Type B pancreatic cell (in vitro differentiated cells): ENCODE results near the gene ANKH. TPM values are rescaled to one million over a fixed set of nuclear protein-coding genes. Genes with fewer than 3 reads are reported as not detected.

Source experiments
- DNase-seq: peaks from one replicate; pipeline ENCODE4 v3.0.0; 2021; ENCODE audit warnings: mixed read lengths; ENCODE audit not compliant: unreplicated experiment; ENCODE audit errors: extremely low spot score
- H3K27ac Mint-ChIP-seq: 2 replicates; pipeline ENCODE4 v1.8.0; 2021; ENCODE audit warnings: mild to moderate bottlenecking, mixed read lengths
- H3K27me3 Mint-ChIP-seq: 2 replicates; pipeline ENCODE4 v1.8.0; 2021; ENCODE audit warnings: mixed read lengths
- H3K36me3 Mint-ChIP-seq: 2 replicates; pipeline ENCODE4 v1.8.0; 2021; ENCODE audit warnings: mixed read lengths
- H3K4me1 Mint-ChIP-seq: one replicate; pipeline ENCODE4 v1.8.0; 2021; ENCODE audit warnings: mixed read lengths; ENCODE audit not compliant: unreplicated experiment
- H3K4me3 Mint-ChIP-seq: 2 replicates; pipeline ENCODE4 v1.8.0; 2021; ENCODE audit warnings: mild to moderate bottlenecking, mixed read lengths
- H3K9me3 Mint-ChIP-seq: 2 replicates; pipeline ENCODE4 v1.8.0; 2021; ENCODE audit warnings: mixed read lengths
- CTCF ChIP-seq: fragments of 200-600 bp; sonication (generic); conservative IDR thresholded peaks from 2 replicates; pipeline ENCODE4 v1.5.0; 2021; ENCODE audit warnings: antibody characterized with exemption, mild to moderate bottlenecking
- total RNA-seq: library from RNA; stranded (reverse); gene quantifications from 2 replicates; pipeline ENCODE4 v1.2.1, GENCODE V29; 2021; ENCODE audit warnings: low replicate concordance

ANKH gene
- total RNA-seq, 1 donor from 2014 or later, result 41.1 TPM

GRCh38 chr5:14853685-14854084 is 17.9 kb downstream of the ANKH start:
- DNase-seq, result no peak
- peaks cover 46% of the 10 kb centered on the region for H3K4me1 Mint-ChIP-seq
- no peak overlapping the region for H3K4me3 Mint-ChIP-seq
- peaks cover 10% of the 10 kb centered on the region for H3K36me3 Mint-ChIP-seq
- TF ChIP-seq CTCF, result no peak
- H3K27me3 Mint-ChIP-seq, result no peaks in the 10 kb centered on the region
- H3K9me3 Mint-ChIP-seq, result peaks cover 5% of the 10 kb centered on the region
- H3K27ac Mint-ChIP-seq, result no peak overlapping the region

- TF ChIP-seq CTCF, result no peak
- H3K27me3 Mint-ChIP-seq, result no peaks in the 10 kb centered on the region
- H3K9me3 Mint-ChIP-seq, result peaks cover 5% of the 10 kb centered on the region
- no peak overlapping the region for H3K27ac Mint-ChIP-seq
- H3K4me1 Mint-ChIP-seq, result peaks cover 46% of the 10 kb centered on the region
- H3K4me3 Mint-ChIP-seq, result no peak overlapping the region
- DNase-seq, result no peak
- peaks cover 10% of the 10 kb centered on the region for H3K36me3 Mint-ChIP-seq
Observed at GRCh38 chr5:14852779-14853178, 18.8 kb downstream of the ANKH start.

DNA sequence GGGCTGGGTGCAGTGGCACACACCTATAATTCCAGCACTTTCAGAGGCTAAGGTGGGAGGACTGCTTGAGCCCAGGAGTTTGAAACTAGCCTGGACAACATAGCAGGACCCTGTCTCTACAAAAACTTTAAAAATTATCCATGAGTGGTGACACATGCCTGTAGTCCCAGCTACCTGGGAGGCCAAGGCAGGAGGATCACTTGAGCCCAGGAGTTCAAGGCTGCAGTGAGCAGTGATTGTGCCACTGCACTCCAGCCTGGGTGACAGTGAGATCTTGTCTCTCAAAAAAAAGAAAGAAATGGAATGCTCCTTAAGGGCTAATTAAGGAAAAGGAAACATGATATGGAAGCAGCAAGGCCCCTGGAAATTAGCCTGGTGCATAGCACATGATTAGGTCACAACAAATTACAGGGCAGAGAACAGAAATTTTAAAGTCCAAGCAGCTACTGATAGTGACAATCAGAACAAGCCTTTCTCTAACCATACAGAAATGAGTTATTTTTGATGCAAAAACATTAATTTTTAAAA is 19.5 kb downstream of the ANKH start:
- TF ChIP-seq CTCF, result no peak
- Mint-ChIP-seq H3K27me3 (no peaks in the 10 kb centered on the region), H3K36me3 (peaks cover 10% of the 10 kb centered on the region), H3K4me1 (peaks cover 46% of the 10 kb centered on the region), H3K4me3 (no peak overlapping the region), H3K27ac (no peak overlapping the region), H3K9me3 (peaks cover 5% of the 10 kb centered on the region)
- DNase-seq, result no peak

DNA sequence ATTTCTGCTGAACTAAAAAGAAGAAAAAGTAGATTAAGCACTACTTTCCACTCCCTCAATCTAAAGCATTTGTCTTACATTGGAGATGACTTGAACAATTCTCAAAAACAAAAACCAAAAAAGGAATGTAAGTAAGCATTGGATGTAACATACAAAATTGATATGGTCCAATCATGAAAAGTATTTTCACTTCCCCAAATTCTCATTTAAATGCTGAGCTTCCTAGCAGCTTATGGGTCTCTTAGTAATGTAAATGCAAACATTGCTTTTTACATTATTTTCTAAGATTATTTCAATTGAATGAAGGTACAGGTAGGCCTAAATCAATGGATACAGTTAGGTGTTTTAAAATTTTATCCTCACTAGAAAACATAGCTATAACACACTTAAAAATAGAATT is 20.0 kb downstream of the ANKH start:
- Mint-ChIP-seq H3K9me3 (peaks cover 5% of the 10 kb centered on the region), H3K27ac (no peak overlapping the region), H3K27me3 (no peaks in the 10 kb centered on the region), H3K4me1 (peaks cover 46% of the 10 kb centered on the region), H3K4me3 (no peak overlapping the region), H3K36me3 (peaks cover 10% of the 10 kb centered on the region)
- DNase-seq, result no peak
- no peak for TF ChIP-seq CTCF

DNA sequence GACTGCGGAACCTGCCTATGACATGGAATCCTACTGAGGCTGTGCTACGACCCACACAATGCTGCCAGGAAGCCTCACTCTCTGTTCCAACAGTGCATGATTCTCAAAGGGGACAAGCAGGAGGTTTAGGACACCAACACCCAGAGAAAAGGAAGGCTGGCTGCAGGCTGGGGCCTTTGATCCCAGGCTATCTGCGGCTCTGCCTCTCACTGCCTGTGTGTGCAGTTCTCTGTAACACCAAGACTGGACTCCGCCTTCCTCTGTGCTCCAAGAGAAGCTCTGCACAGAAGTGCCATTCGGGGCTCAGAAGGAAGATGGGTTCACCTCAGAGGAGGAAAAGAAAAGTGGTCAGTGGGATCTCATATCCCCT is 20.5 kb downstream of the ANKH start:
- Mint-ChIP-seq H3K9me3 (peaks cover 5% of the 10 kb centered on the region), H3K36me3 (peaks cover 10% of the 10 kb centered on the region), H3K27ac (peak overlapping the region; percentile 78), H3K4me1 (peaks cover 42% of the 10 kb centered on the region), H3K4me3 (peak overlapping the region; percentile 12), H3K27me3 (no peaks in the 10 kb centered on the region)
- DNase-seq, result no peak
- no peak for TF ChIP-seq CTCF
